MM.1S (cell line): ENCODE data around the gene ANGPTL8.

ENCODE experiments used
- EZH2 ChIP-seq: fragments of 300-600 bp; sonication (generic); optimal IDR thresholded peaks from 2 replicates; pipeline ENCODE3; 2017; ENCODE audit warnings: low read depth, mild to moderate bottlenecking, antibody characterized with exemption, low read length, mixed read lengths
- EZH2phosphoT487 ChIP-seq: fragments of 300-600 bp; sonication (generic); IDR thresholded peaks from 2 replicates; pipeline ENCODE4 v1.6.1; 2018; ENCODE audit warnings: antibody characterized with exemption, low read length
- TF ChIP-seq, protein P1 (sequence below): fragments of 300-600 bp; sonication (generic); IDR thresholded peaks from 2 replicates; pipeline ENCODE4 v1.5.1; 2016; ENCODE audit warnings: antibody characterized with exemption, low read length, mixed read lengths

- TF ChIP-seq EZH2phosphoT487 (no peak), EZH2 (no peak)
- TF ChIP-seq, protein P1, sequence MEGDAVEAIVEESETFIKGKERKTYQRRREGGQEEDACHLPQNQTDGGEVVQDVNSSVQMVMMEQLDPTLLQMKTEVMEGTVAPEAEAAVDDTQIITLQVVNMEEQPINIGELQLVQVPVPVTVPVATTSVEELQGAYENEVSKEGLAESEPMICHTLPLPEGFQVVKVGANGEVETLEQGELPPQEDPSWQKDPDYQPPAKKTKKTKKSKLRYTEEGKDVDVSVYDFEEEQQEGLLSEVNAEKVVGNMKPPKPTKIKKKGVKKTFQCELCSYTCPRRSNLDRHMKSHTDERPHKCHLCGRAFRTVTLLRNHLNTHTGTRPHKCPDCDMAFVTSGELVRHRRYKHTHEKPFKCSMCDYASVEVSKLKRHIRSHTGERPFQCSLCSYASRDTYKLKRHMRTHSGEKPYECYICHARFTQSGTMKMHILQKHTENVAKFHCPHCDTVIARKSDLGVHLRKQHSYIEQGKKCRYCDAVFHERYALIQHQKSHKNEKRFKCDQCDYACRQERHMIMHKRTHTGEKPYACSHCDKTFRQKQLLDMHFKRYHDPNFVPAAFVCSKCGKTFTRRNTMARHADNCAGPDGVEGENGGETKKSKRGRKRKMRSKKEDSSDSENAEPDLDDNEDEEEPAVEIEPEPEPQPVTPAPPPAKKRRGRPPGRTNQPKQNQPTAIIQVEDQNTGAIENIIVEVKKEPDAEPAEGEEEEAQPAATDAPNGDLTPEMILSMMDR: no peak
Measured at GRCh38 chr19:11242025-11242424, 2.6 kb downstream of the ANGPTL8 start.
